ENCODE results near the gene FAM8A1.
"Not testable (repeated sequence)": the region's sequence is repeated elsewhere in the genome, so short reads cannot be mapped to it uniquely, and the experiment has no call there.

Gene FAM8A1, protein sequence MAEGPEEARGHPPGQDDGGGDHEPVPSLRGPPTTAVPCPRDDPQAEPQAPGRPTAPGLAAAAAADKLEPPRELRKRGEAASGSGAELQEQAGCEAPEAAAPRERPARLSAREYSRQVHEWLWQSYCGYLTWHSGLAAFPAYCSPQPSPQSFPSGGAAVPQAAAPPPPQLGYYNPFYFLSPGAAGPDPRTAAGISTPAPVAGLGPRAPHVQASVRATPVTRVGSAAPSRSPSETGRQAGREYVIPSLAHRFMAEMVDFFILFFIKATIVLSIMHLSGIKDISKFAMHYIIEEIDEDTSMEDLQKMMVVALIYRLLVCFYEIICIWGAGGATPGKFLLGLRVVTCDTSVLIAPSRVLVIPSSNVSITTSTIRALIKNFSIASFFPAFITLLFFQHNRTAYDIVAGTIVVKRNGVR

DNA sequence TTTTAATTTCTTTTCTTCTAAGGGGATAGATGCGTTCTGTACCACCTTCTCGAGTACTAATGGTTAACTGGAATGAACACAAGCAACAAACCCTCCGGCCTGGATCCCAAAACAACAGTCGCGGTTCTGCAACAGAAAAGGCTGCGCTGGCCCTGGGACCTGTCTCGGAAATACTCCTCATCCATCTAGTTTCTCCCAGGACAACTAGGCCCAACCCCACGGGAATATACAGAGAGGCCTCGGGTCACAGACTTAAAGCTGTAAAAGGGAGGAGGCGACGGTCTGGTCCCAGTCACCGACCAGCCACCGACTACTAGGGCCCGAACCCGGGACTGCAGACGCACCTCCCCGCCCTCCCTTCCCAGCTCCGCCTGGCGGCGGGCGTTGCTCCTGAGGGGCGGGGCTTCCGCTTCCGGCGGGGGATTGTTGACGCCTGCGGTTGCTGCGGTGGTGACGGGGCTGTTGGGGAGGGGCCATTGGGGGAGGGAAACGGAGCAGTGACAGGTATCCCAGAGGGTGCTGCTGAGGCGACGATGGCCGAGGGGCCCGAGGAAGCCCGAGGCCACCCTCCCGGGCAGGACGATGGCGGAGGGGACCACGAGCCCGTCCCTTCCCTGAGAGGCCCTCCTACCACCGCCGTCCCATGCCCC is at the start of gene FAM8A1:
FAM8A1 (plus strand) TSS at position 426 of the 650 bp plus-strand sequence; CDS start at position 534, 108 bp downstream.
- peak; percentile 89 to 96 (median 94) for DNase-seq

DNA sequence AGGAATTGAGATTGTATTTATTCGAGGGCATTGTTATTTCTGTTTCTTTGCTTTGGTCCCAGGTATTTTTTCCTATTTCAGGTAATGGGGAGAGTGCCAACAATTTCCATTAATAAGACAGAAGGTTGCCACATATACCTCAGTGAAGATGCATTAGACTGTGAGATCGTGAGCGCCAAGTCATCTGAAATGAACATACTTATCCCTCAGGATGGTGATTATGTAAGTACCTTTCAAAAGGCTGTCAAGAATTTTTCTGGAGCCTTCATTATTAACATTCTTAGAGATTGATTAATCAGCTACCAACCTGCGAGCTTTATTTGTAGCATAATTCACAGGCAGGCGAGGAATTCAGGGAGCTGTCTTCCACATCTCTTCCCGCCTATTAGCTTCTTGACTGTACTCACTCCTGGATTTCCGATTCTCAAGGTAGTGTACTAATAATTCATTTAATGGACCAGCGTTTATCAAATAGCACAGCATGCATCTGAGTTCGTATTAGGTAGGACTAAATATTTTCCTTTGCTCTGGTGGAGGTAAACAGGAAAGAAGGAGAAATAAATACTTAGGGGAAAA is 48.6 kb upstream of the FAM8A1 start:
- DNase-seq, result no peak

DNA sequence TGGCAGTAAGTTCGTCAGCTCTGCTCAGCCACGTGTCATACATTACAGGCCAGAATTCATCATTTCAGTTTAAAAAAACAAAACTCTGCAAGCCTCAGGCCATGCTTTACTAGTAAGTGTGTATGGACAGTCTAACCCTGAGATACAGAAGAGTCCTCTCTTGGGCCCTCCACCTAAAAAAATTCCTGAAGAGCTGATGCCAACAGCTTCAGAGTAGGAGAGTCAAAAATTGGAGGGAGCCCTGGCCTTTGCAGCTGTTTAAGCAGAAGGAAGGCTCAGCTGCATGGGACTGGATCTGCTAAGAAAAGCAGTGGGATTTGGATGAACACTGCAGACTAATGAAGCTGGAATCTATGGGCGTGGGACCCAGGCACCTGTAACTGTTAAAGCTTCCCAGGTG is 47.2 kb upstream of the FAM8A1 start:
- DNase-seq, result no peak

DNA sequence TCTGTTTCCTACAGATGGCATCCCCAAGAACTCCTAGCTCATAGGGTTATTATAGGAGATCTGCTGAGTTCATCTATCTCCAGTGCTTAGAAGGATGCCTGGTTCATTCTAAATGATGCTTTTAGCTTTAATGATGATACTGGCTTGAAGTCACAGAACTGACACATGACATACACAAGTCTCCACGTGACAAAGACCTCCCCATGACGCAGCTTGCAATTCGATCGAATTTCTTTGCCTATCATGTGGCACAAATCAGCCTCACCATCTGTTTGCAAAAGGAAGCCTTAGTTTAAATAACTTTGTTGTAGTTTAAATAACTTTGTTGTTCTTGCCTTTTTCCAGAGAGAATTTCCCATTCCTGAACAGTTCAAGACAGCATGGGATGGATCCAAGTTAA is 44.1 kb upstream of the FAM8A1 start:
- no peak for DNase-seq

DNA sequence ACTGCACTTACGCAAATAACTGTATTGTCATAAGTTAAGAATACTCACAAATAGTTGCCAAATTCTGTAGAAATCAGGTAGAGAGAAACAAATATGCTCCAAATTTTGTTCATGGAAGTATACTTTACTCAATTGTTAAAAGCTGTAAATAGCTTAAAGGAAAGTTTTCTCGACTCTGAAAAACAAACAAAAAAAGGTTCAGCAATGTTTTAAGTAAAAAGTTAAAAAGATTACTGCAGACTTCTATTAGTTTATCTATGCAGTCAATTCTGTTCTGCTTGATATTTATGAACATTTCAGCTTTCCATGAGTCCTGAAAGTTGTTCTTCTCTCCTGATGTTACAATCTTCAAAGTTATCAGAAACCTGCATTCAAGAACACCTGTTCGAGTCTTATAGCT is 37.5 kb upstream of the FAM8A1 start:
- no peak for DNase-seq

DNA sequence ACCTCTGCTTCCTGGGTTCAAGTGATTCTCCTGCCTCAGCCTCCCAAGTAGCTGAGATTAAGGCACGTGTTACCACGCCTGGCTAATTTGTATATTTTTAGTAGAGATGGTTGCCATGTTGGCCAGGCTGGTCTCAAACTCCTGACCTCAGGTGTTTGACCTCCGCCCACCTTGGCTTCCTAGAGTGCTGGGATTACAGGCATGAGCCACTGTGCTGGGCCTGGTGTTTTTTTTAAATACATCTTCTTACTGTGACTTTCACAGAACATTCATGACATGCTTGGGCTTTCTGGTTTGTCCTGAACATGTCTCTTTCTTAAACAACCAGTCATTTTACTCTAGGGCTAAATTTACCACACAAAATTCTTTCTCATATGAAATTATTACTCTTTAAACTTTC is 34.7 kb upstream of the FAM8A1 start:
- no peak for DNase-seq

DNA sequence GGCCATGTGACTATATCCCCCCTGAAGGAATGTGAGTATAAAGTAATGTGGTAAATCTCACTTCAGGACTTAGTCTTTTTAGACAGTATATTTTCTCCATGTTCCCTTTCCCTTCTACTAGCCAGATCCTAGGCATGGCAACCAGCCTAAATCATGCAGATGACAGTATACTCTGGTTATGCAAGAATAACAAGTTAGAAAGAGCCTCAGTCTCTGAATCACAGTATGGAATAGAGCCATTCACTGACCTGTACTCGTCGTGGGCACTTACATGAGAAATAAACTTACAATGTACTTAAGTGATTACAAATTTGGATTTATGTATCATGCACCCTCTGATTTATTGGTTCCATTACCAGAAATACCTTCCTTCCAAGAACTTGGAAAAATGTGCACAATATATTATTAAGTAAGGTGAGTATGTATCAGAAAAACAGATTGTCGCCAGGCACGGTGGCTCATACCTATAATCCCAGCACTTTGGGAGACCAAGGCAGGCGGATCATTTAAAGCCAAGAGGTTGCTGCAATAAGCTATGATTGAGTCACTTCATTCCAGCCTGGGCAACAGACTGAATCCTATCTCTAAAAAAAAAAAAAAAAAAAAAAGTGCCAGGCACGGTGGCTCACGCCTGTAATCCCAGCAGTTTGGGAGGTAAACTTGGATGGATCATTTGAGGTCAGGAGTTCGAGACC is 25.1 kb upstream of the FAM8A1 start:
- DNase-seq, result no peak

DNA sequence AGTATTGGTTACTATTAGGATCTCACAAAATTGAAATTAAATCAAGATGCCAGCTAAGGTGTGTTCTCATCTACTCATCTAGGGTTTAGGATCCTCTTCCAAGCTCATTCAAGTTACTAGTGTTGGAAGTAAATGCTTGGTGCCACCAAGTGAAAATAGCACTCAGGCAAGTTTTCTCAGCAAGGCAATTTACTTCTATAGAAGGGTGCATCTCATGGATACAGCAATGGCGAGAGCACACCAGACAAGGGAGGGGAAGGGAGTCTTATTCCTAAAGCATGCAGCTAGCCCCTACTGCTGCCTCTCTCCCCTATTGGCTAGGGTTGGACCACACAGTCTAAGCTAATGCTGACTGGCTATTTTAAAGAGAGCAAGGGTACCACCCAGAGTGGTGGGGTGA is 23.0 kb upstream of the FAM8A1 start:
- DNase-seq, result no peak

DNA sequence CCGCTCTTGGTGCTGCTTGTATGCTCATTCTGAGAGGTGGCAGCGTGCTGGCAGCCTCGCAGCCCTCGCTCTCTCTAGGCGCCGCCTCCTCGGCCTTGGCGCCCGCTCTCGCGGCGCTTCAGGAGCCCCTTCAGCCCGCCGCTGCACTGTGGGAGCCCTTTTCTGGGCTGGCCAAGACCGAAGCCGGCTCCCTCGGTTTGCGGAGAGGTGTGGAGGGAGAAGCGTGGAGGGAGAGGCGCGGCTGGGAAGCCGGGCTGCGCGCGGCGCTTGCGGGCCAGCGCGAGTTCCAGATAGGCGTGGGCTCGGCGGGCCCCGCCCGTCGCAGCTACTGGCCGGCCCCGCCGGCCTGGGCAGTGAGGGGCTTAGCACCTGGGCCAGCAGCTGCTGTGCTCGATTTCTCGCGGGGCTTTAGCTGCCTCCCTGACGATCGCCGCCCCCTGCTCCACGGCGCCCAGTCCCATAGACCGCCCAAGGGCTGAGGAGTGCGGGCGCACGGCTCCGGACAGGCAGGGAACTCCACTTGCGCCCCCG is 19.5 kb upstream of the FAM8A1 start:
- DNase-seq, result peak in 2 of 3 donors; percentile 42 to 59

DNA sequence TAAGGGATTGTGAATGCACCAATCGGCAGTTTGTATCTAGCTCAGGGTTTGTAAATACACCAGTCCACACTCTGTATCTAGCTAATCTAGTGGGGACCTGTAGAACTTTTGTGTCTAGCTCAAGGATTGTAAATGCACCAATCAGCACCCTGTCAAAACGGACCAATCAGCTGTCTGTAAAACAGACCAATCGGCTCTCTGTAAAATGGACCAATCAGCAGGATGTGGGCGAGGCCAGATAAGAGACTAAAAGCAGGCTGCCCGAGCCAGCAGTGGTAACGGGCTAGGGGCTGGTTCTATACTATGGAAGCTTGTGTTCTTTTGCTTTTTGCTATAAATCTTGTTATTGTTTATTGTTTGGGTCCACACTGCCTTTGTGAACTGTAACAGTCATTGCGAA is 18.8 kb upstream of the FAM8A1 start:
- not testable (repeated sequence) for DNase-seq

DNA sequence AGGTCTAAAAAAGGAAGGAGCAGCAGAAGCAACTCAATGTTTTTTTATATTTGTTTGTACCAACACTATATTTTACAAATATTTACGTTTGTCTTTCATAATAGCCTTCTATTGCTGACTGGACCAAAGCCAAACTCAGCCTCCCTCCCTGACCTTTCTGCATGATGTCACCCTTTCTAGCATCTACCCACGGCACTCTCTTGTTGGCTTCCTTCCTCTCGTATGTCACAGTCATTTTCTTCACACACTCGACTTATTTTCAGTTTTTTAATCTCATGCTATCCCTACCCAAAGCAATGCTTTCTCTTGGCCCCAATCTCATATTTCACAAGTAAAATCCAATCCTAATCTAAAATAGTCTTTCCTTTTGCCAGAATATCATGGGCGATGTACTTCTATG is 16.3 kb upstream of the FAM8A1 start:
- peak; percentile 55 to 64 (median 55) for DNase-seq

DNA sequence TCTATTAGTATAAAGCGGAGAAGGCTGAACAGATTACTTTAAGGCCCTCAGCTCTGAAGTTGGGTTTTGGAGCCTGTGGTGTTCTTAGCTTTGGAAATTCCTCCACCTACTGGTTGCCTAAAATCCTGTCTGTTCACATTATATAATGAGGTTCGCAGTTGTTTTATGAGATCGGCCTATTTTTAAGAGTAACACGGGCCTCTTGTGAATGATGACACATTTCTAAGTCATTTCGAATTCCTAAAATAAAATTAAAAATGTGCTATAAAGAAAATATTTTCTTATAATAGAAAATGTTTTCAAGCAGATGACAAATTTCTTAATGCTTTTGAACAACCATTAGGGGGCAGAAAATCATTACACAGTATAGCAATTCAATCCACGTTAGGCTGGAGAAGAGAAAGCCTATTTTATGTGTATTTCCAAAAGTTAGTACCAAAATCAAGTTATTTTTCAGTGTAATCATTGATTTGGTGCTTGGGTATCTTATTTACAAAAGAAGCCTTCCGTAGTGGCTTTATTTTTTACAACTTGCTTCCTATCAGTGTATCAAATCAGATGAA is 15.8 kb upstream of the FAM8A1 start:
- DNase-seq, result peak; percentile 58 to 64 (median 59)

DNA sequence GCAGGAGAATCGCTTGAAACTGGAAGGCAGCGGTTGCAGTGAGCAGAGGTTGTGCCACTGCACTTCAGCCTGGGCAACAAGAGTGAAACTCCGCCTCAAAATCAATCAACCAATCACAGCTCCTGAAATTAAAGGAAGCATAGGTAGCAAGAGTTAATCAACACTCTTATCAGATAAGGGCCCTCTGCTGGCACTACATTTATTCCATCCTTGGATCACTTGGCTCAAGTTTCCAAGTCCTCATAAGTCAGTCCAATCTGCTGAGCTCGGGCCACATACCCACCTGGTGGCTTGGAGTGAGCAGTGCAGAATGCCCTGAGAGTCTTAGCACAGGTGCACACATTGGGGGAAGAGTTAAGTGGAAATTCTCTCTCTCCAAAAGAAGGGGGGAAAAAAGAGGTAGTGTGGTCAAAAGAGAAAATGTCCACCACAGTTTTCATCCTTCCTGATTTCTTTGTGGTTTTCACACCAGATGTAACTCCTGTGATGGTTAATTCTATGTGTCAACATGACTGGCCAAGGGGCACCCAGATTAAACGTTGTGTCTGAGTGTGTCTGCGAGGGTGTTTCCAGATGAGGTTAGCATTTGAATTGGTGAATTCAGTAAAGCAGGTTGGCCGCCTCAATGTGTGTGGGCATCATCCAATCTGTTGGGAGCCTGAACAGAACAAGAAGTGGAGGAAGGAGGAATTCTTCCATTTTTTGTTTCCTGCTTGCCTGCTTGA is 14.2 kb upstream of the FAM8A1 start:
- DNase-seq, result peak; percentile 33 to 59 (median 48)

DNA sequence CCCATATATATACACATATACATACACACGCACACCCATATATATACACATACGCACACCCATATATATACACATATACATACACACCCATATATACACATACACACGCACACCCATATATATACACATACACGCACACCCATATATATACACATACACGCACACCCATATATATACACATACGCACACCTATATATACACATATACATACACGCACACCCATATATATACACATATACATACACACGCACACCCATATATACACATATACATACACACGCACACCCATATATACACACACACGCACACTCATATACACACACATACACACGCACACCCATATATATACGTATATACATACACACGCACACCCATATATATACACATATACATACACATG is 13.5 kb upstream of the FAM8A1 start:
- not testable (repeated sequence) for DNase-seq

DNA sequence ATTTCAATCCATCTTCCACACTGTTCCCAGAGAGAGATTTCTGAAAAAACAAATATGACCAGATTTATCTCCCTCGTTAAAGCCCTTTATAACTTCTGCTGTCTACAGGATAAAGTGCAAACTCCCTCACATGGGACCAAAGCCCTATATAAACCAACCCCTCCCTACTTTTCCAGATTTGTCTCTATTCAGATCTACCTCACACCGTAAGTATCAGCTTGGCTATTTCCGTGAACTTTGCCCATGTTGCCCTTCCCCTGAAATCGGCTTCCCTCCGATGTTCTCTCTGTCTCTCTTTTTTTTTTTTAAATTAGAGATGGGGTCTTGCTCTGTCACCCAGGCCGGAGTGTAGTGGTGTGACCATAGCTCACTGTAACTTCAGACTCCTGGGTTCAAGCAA is 12.1 kb upstream of the FAM8A1 start:
- no peak for DNase-seq

DNA sequence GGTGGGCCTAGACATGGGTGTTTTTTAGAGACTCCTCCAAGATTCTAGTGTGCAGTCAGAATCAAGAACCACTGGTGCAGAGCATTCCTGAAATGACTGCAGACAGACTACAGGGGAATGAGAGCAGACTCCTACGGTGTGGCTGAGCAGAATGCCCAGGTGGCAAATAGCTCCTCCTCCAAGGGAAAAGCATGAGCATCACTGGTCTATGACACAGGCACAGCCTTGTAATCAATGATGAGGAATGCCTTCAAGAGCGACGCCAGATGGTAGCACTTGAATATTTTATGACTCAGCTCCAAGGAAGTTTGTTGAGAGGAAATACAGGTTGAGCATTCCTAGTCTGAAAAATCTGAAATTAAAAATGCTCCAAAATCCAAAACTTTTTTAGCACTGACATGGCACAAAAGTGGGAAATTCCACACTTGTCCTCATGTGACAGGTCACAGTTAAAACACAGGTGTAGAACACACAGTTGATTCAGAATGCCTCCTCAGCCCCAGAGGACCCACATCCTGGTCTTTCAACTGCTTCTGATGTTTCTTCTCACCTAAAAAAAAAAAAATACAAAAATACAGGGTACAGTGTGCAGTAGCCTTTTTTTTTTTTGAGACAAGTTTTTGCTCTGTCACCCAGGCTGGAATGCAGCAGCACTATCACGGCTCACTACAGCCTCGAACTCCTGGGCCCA is 10.6 kb upstream of the FAM8A1 start:
- DNase-seq, result peak; percentile 12 to 38 (median 26)

DNA sequence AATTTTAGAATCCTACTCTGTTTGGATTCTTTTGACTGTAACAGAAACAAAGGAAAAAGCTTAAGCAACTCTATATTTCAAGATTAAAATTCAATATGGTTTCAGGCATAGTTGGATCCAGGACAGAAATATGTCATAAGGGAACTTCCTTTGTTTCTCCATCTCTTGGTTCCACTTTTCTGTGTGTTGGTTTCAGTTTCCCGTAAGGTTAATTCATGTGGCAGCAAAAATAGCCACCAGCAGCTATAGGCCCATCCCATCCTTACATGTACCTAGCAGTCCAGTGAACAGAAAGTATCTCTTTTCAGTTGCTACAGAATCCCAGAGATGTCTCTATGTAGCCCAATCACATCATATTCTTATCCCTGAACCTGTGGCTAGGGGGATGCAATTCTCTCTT is 8.8 kb upstream of the FAM8A1 start:
- DNase-seq, result peak; percentile 75 to 91 (median 86)

DNA sequence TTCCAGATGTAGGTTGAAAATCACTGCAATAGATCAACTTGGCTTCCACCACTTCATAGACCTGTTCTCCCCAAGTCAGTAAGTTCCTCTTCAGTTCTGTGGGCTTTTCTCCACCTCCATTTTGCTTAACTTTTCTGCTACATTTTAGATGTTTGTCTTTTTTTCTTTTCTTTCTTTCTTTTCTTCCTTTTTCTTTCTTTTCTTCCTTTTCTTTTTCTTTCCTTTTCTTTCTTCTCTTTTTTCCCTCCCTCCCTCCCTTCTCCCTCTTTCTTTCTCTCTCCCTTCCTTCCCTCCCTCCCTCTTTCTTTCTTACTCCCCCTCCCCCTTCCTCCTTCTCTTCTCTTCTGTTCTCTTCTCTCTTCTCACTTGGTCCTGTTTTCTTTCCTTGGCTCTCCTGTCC is 6.9 kb upstream of the FAM8A1 start:
- no peak for DNase-seq

DNA sequence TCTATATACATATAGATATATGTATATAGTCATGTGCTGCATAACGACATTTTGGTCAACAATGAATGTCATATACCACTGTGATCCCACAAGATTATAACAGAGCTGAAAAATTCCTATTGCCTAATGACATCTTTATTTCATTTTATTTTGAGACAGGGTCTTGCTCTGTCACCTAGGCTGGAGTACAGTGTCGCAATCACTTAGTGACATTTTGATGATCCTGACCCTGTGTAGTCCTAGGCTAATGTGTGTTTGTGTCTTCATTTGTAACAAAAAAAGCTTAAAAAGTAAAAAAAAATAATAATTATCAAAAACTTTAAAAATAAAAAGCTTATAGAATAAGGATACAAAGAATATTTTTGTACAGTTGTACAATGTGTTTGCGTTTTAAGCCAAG is 4.0 kb upstream of the FAM8A1 start:
- DNase-seq, result no peak

DNA sequence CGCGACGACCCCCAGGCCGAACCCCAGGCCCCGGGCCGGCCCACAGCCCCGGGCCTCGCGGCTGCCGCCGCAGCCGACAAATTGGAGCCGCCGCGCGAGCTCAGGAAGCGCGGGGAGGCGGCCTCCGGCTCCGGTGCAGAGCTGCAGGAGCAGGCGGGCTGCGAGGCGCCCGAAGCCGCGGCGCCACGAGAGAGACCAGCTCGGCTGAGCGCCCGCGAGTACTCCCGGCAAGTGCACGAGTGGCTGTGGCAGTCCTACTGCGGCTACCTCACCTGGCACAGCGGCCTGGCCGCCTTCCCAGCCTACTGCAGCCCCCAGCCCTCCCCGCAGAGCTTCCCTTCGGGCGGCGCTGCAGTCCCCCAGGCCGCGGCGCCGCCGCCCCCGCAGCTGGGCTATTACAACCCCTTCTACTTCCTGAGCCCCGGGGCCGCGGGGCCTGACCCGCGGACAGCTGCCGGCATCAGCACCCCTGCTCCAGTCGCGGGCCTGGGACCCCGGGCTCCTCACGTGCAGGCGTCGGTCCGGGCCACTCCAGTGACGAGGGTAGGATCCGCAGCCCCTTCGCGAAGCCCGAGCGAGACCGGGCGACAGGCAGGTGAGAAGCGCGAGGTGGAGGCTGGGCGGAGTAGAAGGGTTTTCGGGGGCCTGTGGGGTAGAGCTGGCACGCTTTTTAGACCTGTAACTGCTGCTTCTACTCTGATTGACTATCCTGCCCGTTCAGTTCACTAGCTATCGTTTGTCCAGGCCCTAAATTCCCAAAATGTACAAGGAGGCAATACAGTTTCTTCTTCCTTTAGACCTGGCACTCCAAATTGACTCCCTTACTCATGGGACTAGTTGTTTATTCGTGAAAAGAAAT is 654 bp downstream of the FAM8A1 start:
- peak; percentile 54 to 76 (median 57) for DNase-seq

DNA sequence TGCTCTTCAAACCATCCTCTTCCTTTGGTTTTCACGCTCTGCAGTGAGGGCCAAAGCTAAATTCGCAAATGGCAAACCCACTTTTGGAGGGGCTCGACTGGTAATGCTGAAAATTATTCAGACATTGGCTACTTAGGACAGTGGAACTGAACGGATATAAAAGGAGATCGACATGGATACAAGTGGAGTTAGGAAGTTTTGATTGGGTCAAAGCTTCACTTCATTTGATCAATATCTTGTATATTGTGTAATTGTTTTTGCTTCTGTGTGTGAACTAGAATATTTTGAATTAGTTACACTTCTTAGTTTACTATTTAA is 1.2 kb downstream of the FAM8A1 start:
- no peak for DNase-seq

All from suppressor macrophage treated with lipopolysaccharide for 1 hour (primary cell).